Stomach (tissue), 4 donors: ENCODE results near the gene MARCHF10.

Source experiments
- CTCF ChIP-seq, 7 experiments: fragments of 450-650 bp in 4 of 7; fragments of 200-600 bp in 3 of 7; sonication (generic) in 3 of 7; IDR thresholded peaks; one replicate each; pipeline ENCODE4 v1.5.1; 2016 to 2019; ENCODE audit warnings: antibody characterized with exemption in 7 of 7, control low read depth in 2 of 7, mild to moderate bottlenecking in 1 of 7
- POLR2A ChIP-seq, 4 donors: fragments of 450-650 bp; IDR thresholded peaks; one replicate each; pipeline ENCODE4 v1.6.1; 2016; ENCODE audit warnings: antibody characterized with exemption in 4 of 4, control low read depth in 2 of 4, mild to moderate bottlenecking in 1 of 4, moderate library complexity in 1 of 4
- POLR2AphosphoS5 ChIP-seq, 3 donors: sonication (generic); formaldehyde crosslinking; IDR thresholded peaks; one replicate each; pipeline ENCODE4 v1.6.1; 2016; ENCODE audit warnings: antibody characterized with exemption in 3 of 3

GRCh38 chr17:62690168-62690897, 117.8 kb downstream of the MARCHF10 start:
- TF ChIP-seq POLR2AphosphoS5 (IDR thresholded peaks at IDR 0.05): no peak
- no peak for TF ChIP-seq POLR2A (IDR thresholded peaks at IDR 0.05)
- TF ChIP-seq CTCF (IDR thresholded peaks at IDR 0.05): no peak
